SK-N-SH (cell line): ENCODE measurements around the gene PDE4B.

Source experiments
- CTCF ChIP-seq: fragments of 200-600 bp; sonication (generic); IDR thresholded peaks from 2 replicates; pipeline ENCODE4 v1.6.1; 2017; ENCODE audit warnings: antibody characterized with exemption, mild to moderate bottlenecking, moderate library complexity
- EP300 ChIP-seq, 2 experiments: IDR thresholded peaks; 2 replicates each; pipeline versions ENCODE4 v1.4.0 to v1.6.1; 2012; ENCODE audit warnings: borderline replicate concordance in 1 of 2, low read depth in 1 of 2, low read length in 1 of 2
- EZH2phosphoT487 ChIP-seq: fragments of 200-600 bp; sonication (generic); IDR thresholded peaks from 2 replicates; pipeline ENCODE4 v1.6.1; 2017; ENCODE audit warnings: low read depth, mixed run types, mild to moderate bottlenecking, antibody characterized with exemption, moderate library complexity, borderline replicate concordance
- GATA2 ChIP-seq: sonication (generic); formaldehyde crosslinking; IDR thresholded peaks from 2 replicates; pipeline ENCODE4 v1.5.0; 2020; ENCODE audit warnings: mild to moderate bottlenecking, missing genetic modification reagents
- JUND ChIP-seq: IDR thresholded peaks from 2 replicates; pipeline ENCODE4 v1.4.0; 2012
- MAX ChIP-seq: IDR thresholded peaks from 2 replicates; pipeline ENCODE4 v1.4.0; 2012; ENCODE audit warnings: low read depth
- NRF1 ChIP-seq: IDR thresholded peaks from 2 replicates; pipeline ENCODE4 v1.6.1; 2012; ENCODE audit warnings: low read depth, mild to moderate bottlenecking, low read length
- POLR2AphosphoS5 ChIP-seq: IDR thresholded peaks from 2 replicates; pipeline ENCODE4 v1.6.1; 2012; ENCODE audit warnings: low read depth, low read length
- RAD21 ChIP-seq: IDR thresholded peaks from 2 replicates; pipeline ENCODE4 v1.6.1; 2012; ENCODE audit warnings: mild to moderate bottlenecking, low read length
- SIN3A ChIP-seq: IDR thresholded peaks from 2 replicates; pipeline ENCODE4 v1.6.1; 2012; ENCODE audit warnings: low read depth, mild to moderate bottlenecking, low read length, moderate library complexity, borderline replicate concordance
- SMC3 ChIP-seq: IDR thresholded peaks from 2 replicates; pipeline ENCODE4 v1.6.1; 2012; ENCODE audit warnings: low read depth, low read length, improper control_type of control experiment
- TAF1 ChIP-seq: IDR thresholded peaks from 2 replicates; pipeline ENCODE4 v1.6.1; 2012; ENCODE audit warnings: low read depth, mild to moderate bottlenecking, low read length, moderate library complexity, borderline replicate concordance
- TEAD4 ChIP-seq: IDR thresholded peaks from 2 replicates; pipeline ENCODE4 v1.4.0; 2012; ENCODE audit warnings: mild to moderate bottlenecking, borderline replicate concordance; ENCODE audit not compliant: insufficient read depth
- USF1 ChIP-seq: IDR thresholded peaks from 2 replicates; pipeline ENCODE4 v1.4.0; 2012; ENCODE audit warnings: low read depth, borderline replicate concordance

DNA sequence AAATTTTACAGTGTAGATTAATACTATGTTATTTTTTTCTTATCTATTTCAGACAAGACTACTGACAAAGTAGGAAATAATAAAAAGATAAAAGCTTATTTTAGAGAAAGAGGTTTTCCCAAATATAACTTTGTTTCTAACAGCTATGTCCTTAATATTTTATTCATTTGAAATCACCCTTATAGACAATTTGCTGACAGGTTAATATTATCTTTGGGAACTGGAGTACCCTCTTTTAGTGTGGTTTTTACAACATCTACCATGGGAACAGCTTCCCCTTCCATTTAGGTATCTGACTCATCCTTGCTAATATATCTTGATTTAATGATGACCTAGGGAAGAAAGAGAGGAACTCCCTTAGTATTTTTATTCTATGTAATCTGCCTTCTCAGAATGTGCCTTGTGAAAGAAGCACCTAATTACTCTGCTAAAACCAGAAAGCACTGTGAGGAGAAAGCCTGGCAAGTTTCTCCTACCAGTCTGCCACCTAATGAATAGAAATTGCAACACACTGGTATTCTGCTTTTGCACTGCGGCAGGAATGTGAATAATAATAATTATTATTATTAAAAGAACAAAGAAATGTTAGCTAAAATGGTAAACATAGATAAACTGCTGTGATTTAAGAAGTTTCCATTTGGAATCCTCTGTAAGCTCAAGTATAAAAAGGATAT lies 192.8 kb downstream of the PDE4B start:
- TF ChIP-seq POLR2AphosphoS5: no peak
- no peak for TF ChIP-seq CTCF
- no peak for TF ChIP-seq TAF1
- no peak for TF ChIP-seq NRF1
- TF ChIP-seq SMC3: no peak
- no peak for TF ChIP-seq JUND
- no peak for TF ChIP-seq USF1
- no peak for TF ChIP-seq SIN3A
- TF ChIP-seq RAD21: no peak
- TF ChIP-seq EP300 (IDR thresholded peaks at IDR 0.05; ENCODE audit: borderline replicate concordance in 1 of 2, low read depth in 1 of 2, low read length in 1 of 2): no peak
- TF ChIP-seq TEAD4: no peak
- TF ChIP-seq EZH2phosphoT487: no peak
- TF ChIP-seq GATA2 (CRISPR knock-in tag): no peak
- TF ChIP-seq MAX: no peak
